Skeletal muscle tissue (tissue), 4 donors: ENCODE results near the gene CADM4. TPM values are rescaled to one million over a fixed set of nuclear protein-coding genes. Genes with fewer than 3 reads are reported as not detected.
"Not testable (repeated sequence)": the region's sequence is repeated elsewhere in the genome, so short reads cannot be mapped to it uniquely, and the experiment has no call there.

Experiments used
- H3K27ac ChIP-seq: one replicate; pipeline ENCODE4 v1.7.0; 2013; ENCODE audit warnings: mild to moderate bottlenecking, low read depth, low read length, inconsistent platforms
- H3K27me3 ChIP-seq, 3 donors: one replicate each; pipeline ENCODE4 v1.7.0; 2013; ENCODE audit warnings: low read length in 3 of 3; ENCODE audit not compliant: control insufficient read depth in 3 of 3, insufficient read depth in 3 of 3
- H3K36me3 ChIP-seq, 3 donors: one replicate each; pipeline ENCODE4 v1.7.0; 2013; ENCODE audit warnings: low read length in 3 of 3; ENCODE audit not compliant: control insufficient read depth in 3 of 3, insufficient read depth in 3 of 3
- H3K4me1 ChIP-seq, 3 donors: one replicate each; pipeline ENCODE4 v1.7.0; 2013; ENCODE audit warnings: low read length in 3 of 3, mild to moderate bottlenecking in 3 of 3; ENCODE audit not compliant: control insufficient read depth in 3 of 3, insufficient read depth in 3 of 3
- H3K4me3 ChIP-seq, 3 donors: one replicate each; pipeline ENCODE4 v1.7.0; 2013; ENCODE audit warnings: low read length in 3 of 3
- H3K9ac ChIP-seq, 3 donors: one replicate each; pipeline ENCODE4 v1.7.0; 2013; ENCODE audit warnings: low read length in 3 of 3, mild to moderate bottlenecking in 3 of 3, moderate library complexity in 2 of 3, low read depth in 1 of 3
- H3K9me3 ChIP-seq, 3 donors: one replicate each; pipeline ENCODE4 v1.7.0; 2013; ENCODE audit warnings: low read length in 3 of 3; ENCODE audit not compliant: control insufficient read depth in 3 of 3
- total RNA-seq: library from RNA; depleted of rRNA; stranded (reverse); fragments of >200 nt; gene quantifications from one replicate; pipeline ENCODE4 v1.2.3, GENCODE V29; 2014
- donor health status: Osteomylitis.

CADM4 gene
- total RNA-seq, 1 donor from 2014 or later, result 7.8 TPM

DNA sequence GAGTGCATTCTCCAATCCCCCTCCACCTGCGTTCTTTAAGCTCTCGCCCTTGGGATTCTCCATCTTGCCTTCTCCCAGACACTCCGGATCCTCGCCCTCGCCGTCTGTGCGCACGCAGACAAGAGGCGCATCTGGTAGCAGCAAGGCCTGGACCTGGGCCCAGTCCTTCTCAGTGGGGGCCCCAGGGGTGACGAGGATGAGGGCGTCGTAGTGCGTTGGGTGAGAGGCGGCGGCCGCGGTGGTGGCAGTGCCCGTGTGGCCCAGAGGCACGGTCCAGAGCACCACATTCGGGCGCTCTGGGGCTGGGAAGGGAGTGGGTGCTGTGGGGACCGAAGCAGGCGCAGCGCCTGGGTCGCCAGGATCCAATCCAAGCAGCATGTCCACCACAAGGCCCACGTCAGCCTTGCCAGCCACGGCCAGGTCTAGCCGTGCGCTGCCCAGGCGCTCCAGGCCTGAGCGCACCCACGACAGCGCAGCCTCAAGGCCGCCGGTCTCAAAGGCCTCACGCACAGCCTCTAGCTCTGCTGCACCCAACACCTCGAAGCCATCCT, 46.8 kb downstream of the CADM4 start:
- Histone ChIP-seq H3K4me1 (peaks cover 30 to 42% (median 36%) of the 10 kb centered on the region in 3 donors), H3K4me3 (no peak overlapping the region), H3K27me3 (no peaks in the 10 kb centered on the region), H3K27ac (no peak overlapping the region), H3K9ac (no peak overlapping the region), H3K36me3 (peaks cover 22 to 28% (median 26%) of the 10 kb centered on the region in 3 donors), H3K9me3 (no peaks in the 10 kb centered on the region)

DNA sequence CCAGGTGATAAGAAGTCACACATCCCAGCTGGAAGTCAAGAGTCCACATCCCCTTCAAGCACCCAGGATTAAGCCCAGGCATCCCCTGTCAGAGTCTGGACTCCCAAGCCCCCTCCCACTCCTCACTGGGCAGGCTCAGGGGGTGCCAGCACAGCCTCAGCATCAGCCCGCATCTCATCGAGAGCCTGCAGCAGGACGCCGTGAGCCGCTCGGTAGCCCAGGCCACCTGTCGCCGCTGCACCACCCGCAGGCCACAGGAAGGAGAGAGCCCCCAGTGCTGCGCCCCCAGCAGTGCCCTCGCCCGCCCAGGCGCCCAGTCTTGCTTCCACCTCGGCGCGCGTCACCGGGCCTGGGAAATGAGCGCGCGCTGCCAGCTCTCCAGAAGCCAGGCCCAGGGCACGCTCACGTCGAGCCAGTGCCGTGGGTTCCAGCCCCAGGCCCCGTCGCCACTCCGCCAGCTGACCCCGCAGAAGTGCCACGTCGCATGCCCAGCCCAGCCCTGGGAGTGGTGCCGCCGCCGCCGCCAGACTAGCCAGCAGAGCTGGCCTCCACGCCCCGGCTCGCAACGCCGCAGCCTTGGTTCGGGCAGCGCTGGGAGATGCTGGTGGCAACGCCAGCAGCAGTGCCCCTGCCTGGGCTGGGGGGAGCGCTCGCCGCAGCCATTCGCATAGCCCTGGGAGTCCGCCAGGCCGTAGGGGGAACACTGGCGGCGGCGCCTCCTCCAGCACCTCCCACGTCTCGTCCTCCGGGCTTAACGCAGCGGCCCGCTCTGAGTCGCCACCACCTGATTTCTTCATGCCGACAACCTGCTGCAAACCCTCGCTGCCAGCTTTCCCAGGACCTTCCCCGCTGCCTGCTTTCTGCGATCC, 47.5 kb downstream of the CADM4 start:
- Histone ChIP-seq H3K9me3 (no peaks in the 10 kb centered on the region), H3K36me3 (peaks cover 22 to 28% (median 26%) of the 10 kb centered on the region in 3 donors)

DNA sequence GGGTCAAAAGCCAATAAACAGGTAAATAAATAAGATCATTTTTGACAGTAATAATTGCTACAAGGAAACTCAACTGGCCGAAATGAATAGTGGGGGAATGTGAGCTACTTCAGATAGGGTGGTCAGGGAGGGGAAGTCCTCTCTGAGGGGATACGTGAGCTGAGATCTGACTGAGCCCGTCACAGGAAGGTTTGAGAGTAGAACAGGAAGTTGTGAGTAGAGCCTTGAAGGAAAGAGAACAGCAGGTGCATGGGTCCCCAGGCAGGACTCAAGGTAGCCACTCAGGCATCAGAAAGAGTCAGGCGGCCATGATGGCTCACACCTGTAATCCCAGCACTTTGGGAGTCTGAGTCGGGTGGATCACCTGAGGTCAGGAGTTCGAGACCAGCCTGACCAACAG, 50.0 kb downstream of the CADM4 start:
- Histone ChIP-seq H3K36me3 (peaks cover 26 to 38% (median 32%) of the 10 kb centered on the region in 3 donors), H3K9me3 (no peaks in the 10 kb centered on the region), H3K9ac (no peak overlapping the region), H3K4me3 (no peak overlapping the region), H3K27ac (no peak overlapping the region), H3K4me1 (peaks cover 10 to 16% (median 13%) of the 10 kb centered on the region in 3 donors), H3K27me3 (no peaks in the 10 kb centered on the region)

More for the DNA sequence above, 47.5 kb downstream of the CADM4 start:
- H3K27me3 ChIP-seq, result no peaks in the 10 kb centered on the region
- H3K27ac ChIP-seq, result no peak overlapping the region
- no peak overlapping the region for H3K4me3 ChIP-seq
- H3K9ac ChIP-seq, result no peak overlapping the region
- H3K4me1 ChIP-seq, result peaks cover 23 to 35% (median 28%) of the 10 kb centered on the region in 3 donors

DNA sequence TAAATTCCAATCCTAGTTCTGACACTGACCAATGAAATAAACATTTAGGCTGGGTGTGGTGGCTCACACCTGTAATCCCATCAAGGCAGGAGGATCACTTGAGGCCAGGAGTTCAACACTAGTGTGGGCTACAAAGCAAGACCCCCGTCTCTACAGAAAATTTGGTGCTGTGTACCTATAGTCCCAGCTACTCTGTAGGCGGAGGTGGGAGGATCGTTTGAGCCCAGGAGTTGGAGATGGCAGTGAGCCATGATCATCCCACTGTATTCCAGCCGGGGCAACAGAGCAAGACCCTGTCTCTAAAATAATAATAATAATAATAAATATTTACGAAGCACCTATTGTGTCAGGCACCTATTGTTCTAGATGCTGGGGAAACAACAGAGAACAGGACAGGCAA, 50.4 kb downstream of the CADM4 start:
- no peaks in the 10 kb centered on the region for H3K27me3 ChIP-seq
- no peaks in the 10 kb centered on the region for H3K9me3 ChIP-seq
- H3K9ac ChIP-seq, result no peak overlapping the region
- peaks cover 26 to 38% (median 32%) of the 10 kb centered on the region in 3 donors for H3K36me3 ChIP-seq
- no peak overlapping the region for H3K27ac ChIP-seq
- H3K4me3 ChIP-seq, result no peak overlapping the region
- H3K4me1 ChIP-seq, result peaks cover 7 to 12% (median 9%) of the 10 kb centered on the region in 3 donors

DNA sequence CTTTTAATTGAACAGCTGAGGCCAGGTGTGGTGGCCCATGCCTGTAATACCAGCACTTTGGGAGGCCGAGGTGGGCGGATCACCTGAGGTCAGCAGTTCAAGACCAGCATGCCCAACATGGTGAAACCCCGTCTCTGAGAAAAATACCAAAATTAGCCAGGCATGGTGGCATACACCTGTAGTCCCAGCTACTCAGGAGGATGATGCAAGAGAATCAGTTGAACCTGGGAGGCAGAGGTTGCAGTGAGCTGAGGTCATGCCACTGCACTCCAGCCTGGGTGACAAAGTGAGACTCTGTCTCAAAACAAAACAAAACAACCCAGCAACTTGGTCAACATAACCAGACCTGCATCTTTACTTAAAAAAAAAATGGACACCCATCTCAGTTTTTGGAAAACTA, 52.6 kb downstream of the CADM4 start:
- H3K36me3 ChIP-seq, result peaks cover 13 to 22% (median 18%) of the 10 kb centered on the region in 3 donors
- H3K9ac ChIP-seq, H3K27ac ChIP-seq, H3K27me3 ChIP-seq, H3K9me3 ChIP-seq, H3K4me3 ChIP-seq, H3K4me1 ChIP-seq: not testable (repeated sequence)

DNA sequence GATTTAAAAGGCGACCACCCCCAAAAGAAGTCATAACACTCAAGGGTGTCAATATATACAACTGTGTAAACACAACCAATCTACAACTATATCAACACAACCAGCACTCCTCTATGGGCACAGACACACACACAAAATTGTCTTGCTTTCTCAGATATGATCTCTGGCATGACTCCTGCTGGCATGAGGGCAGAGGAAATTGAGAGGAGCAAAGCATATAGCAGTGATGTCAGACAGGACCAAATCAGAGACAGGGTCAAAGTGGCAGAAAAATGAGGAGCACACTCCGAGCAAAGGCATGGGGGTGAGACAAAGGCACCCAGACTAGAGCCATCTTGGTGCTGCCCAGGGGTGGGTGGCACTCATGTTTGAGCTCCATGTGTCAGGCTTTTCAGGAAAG, 53.3 kb downstream of the CADM4 start:
- H3K27me3 ChIP-seq, result no peaks in the 10 kb centered on the region
- H3K27ac ChIP-seq, result no peak overlapping the region
- no peaks in the 10 kb centered on the region for H3K9me3 ChIP-seq
- peaks cover 0 to 2% (median 0%) of the 10 kb centered on the region in 3 donors for H3K4me1 ChIP-seq
- peaks cover 10 to 20% (median 18%) of the 10 kb centered on the region in 3 donors for H3K36me3 ChIP-seq
- no peak overlapping the region for H3K4me3 ChIP-seq
- no peak overlapping the region for H3K9ac ChIP-seq

DNA sequence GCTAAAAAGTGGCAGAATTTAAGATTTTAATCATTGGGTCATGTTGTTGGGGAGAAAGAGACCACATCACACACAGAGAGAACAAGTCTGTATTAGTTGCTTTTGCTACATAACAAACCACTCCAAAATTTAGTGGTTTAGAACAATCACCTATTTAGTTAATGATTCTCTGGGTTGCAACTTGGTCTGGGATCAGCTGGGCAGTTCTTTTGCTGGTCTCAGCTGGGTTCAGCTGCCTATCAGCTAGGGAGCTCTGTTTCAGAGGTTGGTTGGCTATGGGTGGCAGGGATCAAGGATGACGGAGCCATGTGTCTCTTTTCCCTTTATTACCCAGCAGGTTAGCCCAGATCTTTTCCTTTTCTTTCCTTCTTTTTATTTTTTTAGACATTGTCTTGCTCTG, 55.2 kb downstream of the CADM4 start:
- Histone ChIP-seq H3K9ac (no peak overlapping the region), H3K27me3 (no peaks in the 10 kb centered on the region), H3K4me1 (peaks cover 4 to 10% (median 5%) of the 10 kb centered on the region in 3 donors), H3K9me3 (no peaks in the 10 kb centered on the region), H3K36me3 (peaks cover 6 to 12% (median 8%) of the 10 kb centered on the region in 3 donors), H3K27ac (no peak overlapping the region), H3K4me3 (no peak overlapping the region)

DNA sequence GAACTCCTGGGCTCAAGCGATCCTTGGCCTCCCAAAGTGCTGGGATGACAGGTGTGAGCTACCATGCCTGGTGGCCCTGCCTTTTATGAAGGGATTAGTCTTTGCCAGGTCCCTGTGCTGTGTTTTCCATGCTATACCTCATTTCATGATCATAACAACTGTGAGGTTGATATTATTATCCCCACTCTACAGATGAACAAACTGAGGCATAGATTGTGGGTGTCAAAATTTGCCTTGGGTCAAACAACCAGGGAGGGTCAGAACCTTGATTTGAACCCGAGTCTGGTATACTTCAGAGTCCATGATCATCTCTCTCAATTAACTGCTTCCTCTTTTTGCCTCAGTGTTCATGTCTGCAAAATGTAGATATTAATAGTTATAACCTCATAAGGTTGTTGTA, 57.2 kb downstream of the CADM4 start:
- Histone ChIP-seq H3K9ac (no peak overlapping the region), H3K9me3 (no peaks in the 10 kb centered on the region), H3K36me3 (peaks cover 4 to 10% (median 6%) of the 10 kb centered on the region in 3 donors), H3K4me3 (no peak overlapping the region), H3K27me3 (no peaks in the 10 kb centered on the region), H3K27ac (no peak overlapping the region), H3K4me1 (peaks cover 4 to 10% (median 5%) of the 10 kb centered on the region in 3 donors)

DNA sequence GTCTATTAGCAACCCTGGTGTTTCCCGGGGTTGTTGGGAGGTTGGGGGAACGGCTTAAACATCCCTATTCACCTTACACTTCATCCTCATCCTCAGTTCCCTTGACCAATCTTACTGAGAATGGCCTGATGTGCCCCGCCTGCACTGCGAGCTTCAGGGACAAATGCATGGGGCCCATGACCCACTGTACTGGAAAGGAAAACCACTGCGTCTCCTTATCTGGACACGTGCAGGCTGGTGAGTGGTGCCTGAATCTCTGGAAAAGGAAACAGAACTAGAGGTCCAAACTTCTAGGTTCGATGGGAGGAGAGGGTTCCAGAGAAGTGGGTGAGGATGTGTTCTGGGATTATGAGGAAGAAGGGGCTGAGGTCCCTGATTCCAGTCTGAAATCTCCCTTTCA, 58.2 kb downstream of the CADM4 start:
- Histone ChIP-seq H3K27ac (no peak overlapping the region), H3K36me3 (peaks cover under 1 to 5% (median 4%) of the 10 kb centered on the region in 3 donors), H3K4me1 (peaks cover 4 to 10% (median 7%) of the 10 kb centered on the region in 3 donors)

DNA sequence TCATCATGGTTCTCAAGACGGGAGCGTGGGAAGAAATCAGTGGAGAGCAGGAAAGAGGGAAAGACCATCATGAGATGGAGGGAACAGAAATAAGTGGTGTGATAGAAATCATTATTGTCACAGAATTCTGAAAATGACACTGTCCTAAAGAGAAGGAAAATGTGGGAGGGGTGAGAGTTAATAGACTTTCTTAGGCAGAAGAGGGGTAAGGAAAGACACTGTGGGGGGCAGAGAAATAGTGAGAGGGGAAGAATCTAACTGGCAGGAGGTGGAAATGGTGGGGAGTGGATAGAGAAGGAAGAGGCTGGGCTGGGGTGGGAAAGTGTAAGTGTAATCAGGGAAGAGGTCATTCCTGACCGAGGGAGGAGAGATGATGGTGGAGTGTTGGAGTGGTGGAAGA, 60.9 kb downstream of the CADM4 start:
- Histone ChIP-seq H3K4me1 (peaks cover 19 to 25% (median 21%) of the 10 kb centered on the region in 3 donors), H3K9ac (no peak overlapping the region), H3K36me3 (peaks cover 0 to under 1% (median 0%) of the 10 kb centered on the region in 3 donors), H3K27me3 (no peaks in the 10 kb centered on the region), H3K9me3 (no peaks in the 10 kb centered on the region), H3K4me3 (no peak overlapping the region), H3K27ac (no peak overlapping the region)

More for the DNA sequence above, 58.2 kb downstream of the CADM4 start:
- H3K9ac ChIP-seq, result peak overlapping the region in 2 of 3 donors; percentile 32 to 33
- H3K27me3 ChIP-seq, result no peaks in the 10 kb centered on the region
- no peaks in the 10 kb centered on the region for H3K9me3 ChIP-seq
- peak overlapping the region in 2 of 3 donors; percentile 66 to 68 for H3K4me3 ChIP-seq
